PC-9 (cell line): Measurements from ENCODE around the gene IER5L. TPM values are rescaled to one million over a fixed set of nuclear protein-coding genes. Genes with fewer than 3 reads are reported as not detected.

Experiments
- BruUV-seq: library from RNA; stranded (reverse); fragments of 400-500 nt; replicated peaks from 2 replicates; lab custom pipeline; 2021; lab: Mats Ljungman, UMichigan
- CTCF ChIA-PET: fragments of 300-600 bp; sonication (Branson Sonifier 250); formaldehyde crosslinking; loops from one replicate; lab custom pipeline; 2022; ENCODE audit warnings: antibody characterized with exemption; lab: Charles Lee
- POLR2A ChIA-PET: fragments of 300-600 bp; sonication (Branson Sonifier 250); formaldehyde crosslinking; loops from one replicate; lab custom pipeline; 2022; ENCODE audit warnings: antibody characterized with exemption; ENCODE audit not compliant: unreplicated experiment; lab: Charles Lee
- DNase-seq, 2 experiments: peaks; one replicate each; pipeline versions ENCODE4 v3.0.0 to v3.0.0-alpha.2; 2015 to 2022; ENCODE audit warnings: mixed read lengths in 1 of 2
- H2AFZ ChIP-seq: fragments of 200-600 bp; sonication (generic); 2 replicates; pipeline ENCODE4 v1.8.1; 2017; ENCODE audit warnings: antibody characterized with exemption
- H3F3A ChIP-seq: fragments of 200-600 bp; sonication (generic); 2 replicates; pipeline ENCODE4 v1.8.1; 2017; ENCODE audit warnings: antibody characterized with exemption, mild to moderate bottlenecking, low read depth; ENCODE audit not compliant: insufficient read depth
- H3K27ac ChIP-seq: fragments of 200-600 bp; sonication (generic); 2 replicates; pipeline ENCODE4 v1.6.1; 2016; ENCODE audit warnings: mixed run types
- H3K27me3 ChIP-seq: fragments of 200-600 bp; sonication (generic); 2 replicates; pipeline ENCODE4 v1.6.1; 2016; ENCODE audit warnings: low read depth, mixed run types; ENCODE audit not compliant: insufficient read depth
- H3K36me3 ChIP-seq: fragments of 200-600 bp; sonication (generic); 2 replicates; pipeline ENCODE4 v1.6.1; 2016; ENCODE audit warnings: low read depth, mixed run types
- H3K4me1 ChIP-seq: fragments of 200-600 bp; sonication (generic); replicated peaks from 2 replicates; pipeline ENCODE4 v1.6.1; 2016; ENCODE audit warnings: mixed run types; ENCODE audit not compliant: insufficient read depth
- H3K4me2 ChIP-seq: fragments of 200-600 bp; sonication (generic); 2 replicates; pipeline ENCODE4 v1.6.1; 2017; ENCODE audit warnings: mixed run types
- H3K4me3 ChIP-seq: fragments of 200-600 bp; sonication (generic); 2 replicates; pipeline ENCODE4 v1.6.1; 2016; ENCODE audit warnings: mixed run types
- H3K79me2 ChIP-seq: fragments of 200-600 bp; sonication (generic); 2 replicates; pipeline ENCODE4 v1.6.1; 2017; ENCODE audit warnings: low read depth, mixed run types
- H3K9me2 ChIP-seq: fragments of 200-600 bp; sonication (generic); 2 replicates; pipeline ENCODE4 v1.8.1; 2017; ENCODE audit warnings: mild to moderate bottlenecking; ENCODE audit not compliant: insufficient read depth
- H3K9me3 ChIP-seq: fragments of 200-600 bp; sonication (generic); 2 replicates; pipeline ENCODE4 v1.8.1; 2016; ENCODE audit warnings: low read depth; ENCODE audit not compliant: insufficient read depth
- H4K20me1 ChIP-seq: fragments of 200-600 bp; sonication (generic); 2 replicates; pipeline ENCODE4 v1.8.1; 2017; ENCODE audit not compliant: insufficient read depth
- EZH2 ChIP-seq: fragments of 200-600 bp; sonication (generic); IDR thresholded peaks from 2 replicates; pipeline ENCODE4 v1.8.0; 2017; ENCODE audit warnings: antibody characterized with exemption, low read depth
- intact Hi-C: fragments of 100-400 bp; cut with micrococcal nuclease; formaldehyde crosslinking; loops from one replicate; pipeline ENCODE4 v1.10.0; 2022; ENCODE audit not compliant: unreplicated experiment
- total RNA-seq: library from RNA; stranded (reverse); gene quantifications from 2 replicates; pipeline ENCODE4 v1.2.3, GENCODE V29; 2021
- TF ChIP-seq, protein P1 (sequence below): fragments of 200-600 bp; sonication (generic); conservative IDR thresholded peaks from 2 replicates; pipeline ENCODE4 v1.6.1; 2017; ENCODE audit warnings: mixed run types, antibody characterized with exemption, mild to moderate bottlenecking, moderate library complexity

Gene IER5L
- total RNA-seq, 1 experiment from 2014 or later = 37.3 TPM

DNA sequence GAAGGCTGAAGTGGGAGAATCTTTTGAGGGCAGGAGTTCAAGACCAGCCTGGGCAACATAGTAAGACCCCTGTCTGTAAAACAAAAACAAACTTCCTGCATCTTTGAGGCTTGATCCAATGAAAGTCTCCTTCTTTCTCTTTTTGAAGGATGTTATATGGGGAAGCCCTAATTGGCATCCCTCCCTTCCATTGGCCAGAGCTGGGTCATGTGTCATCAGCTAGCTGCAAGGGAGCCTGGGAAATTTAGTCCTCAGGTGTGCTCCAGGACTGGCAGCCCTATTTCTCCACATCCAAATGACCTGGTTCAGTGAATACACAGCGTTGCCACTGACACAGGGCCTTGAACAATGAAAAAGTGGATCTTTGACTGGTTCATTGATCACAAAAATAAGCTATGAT is 9.0 kb upstream of the IER5L start:
- Histone ChIP-seq H4K20me1 (no peaks in the 10 kb centered on the region), H3K4me2 (no peak overlapping the region), H3K36me3 (no peaks in the 10 kb centered on the region), H3K9me2 (no peaks in the 10 kb centered on the region), H3K9me3 (no peaks in the 10 kb centered on the region), H3K27ac (no peak overlapping the region), H3F3A (peaks cover 11% of the 10 kb centered on the region; the same call in 1 of the 2 replicates), H3K4me3 (no peak overlapping the region), H3K4me1 (peaks cover 5% of the 10 kb centered on the region; the same call in 1 of the 2 replicates), H3K79me2 (no peaks in the 10 kb centered on the region), H2AFZ (no peak overlapping the region), H3K27me3 (no peaks in the 10 kb centered on the region)
- BruUV-seq = no TSS peak
- intact Hi-C loops = no loop called here
- DNase-seq = no peak
- POLR2A ChIA-PET = interaction anchor here (0.5 to 0.7 kb wide), 2 partner anchors 288 to 315 kb away, joined by 4 to 7 read pairs; no protein-coding TSS in a partner anchor
- CTCF ChIA-PET = interaction anchor here (0.6 kb wide), 1 partner anchor 128 kb away, joined by 3 read pairs; no protein-coding TSS in a partner anchor
- TF ChIP-seq EZH2 = no peak
- TF ChIP-seq, protein P1, sequence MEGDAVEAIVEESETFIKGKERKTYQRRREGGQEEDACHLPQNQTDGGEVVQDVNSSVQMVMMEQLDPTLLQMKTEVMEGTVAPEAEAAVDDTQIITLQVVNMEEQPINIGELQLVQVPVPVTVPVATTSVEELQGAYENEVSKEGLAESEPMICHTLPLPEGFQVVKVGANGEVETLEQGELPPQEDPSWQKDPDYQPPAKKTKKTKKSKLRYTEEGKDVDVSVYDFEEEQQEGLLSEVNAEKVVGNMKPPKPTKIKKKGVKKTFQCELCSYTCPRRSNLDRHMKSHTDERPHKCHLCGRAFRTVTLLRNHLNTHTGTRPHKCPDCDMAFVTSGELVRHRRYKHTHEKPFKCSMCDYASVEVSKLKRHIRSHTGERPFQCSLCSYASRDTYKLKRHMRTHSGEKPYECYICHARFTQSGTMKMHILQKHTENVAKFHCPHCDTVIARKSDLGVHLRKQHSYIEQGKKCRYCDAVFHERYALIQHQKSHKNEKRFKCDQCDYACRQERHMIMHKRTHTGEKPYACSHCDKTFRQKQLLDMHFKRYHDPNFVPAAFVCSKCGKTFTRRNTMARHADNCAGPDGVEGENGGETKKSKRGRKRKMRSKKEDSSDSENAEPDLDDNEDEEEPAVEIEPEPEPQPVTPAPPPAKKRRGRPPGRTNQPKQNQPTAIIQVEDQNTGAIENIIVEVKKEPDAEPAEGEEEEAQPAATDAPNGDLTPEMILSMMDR = no peak

DNA sequence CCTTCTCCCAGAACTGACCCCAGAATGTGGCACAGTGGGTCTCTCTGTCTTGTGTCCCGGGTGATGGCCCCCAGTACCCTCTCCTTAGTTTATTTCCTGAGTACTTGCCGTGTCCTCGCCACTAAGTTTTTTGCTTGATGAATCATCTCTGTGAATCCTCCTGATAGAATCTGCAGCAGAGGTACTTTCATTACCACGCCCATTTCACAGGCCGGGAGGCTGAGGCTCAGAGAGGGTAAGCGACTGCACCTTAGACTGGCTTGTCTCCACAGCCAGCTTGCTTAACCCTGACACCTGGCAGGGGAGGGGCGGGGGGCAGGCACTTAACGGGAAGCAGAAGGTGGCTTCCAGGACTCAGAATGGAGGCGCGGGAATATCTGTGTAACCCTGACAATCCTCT is 7.9 kb upstream of the IER5L start:
- POLR2A ChIA-PET = no interaction called here
- no peaks in the 10 kb centered on the region for H4K20me1 ChIP-seq
- H3K4me2 ChIP-seq = peak overlapping the region; percentile 31; the same call in 1 of the 2 replicates
- peaks cover 16% of the 10 kb centered on the region; the same call in 1 of the 2 replicates for H3F3A ChIP-seq
- CTCF ChIA-PET = interaction anchor here (0.6 kb wide), 1 partner anchor 123 kb away, joined by 8 read pairs; no protein-coding TSS in a partner anchor
- H2AFZ ChIP-seq = no peak overlapping the region
- H3K27ac ChIP-seq = no peak overlapping the region
- TF ChIP-seq, protein P1 = no peak
- TF ChIP-seq EZH2 = no peak
- no TSS peak for BruUV-seq
- intact Hi-C loops = no loop called here
- DNase-seq = no peak
- peaks cover 5% of the 10 kb centered on the region; the same call in 1 of the 2 replicates for H3K4me1 ChIP-seq
- no peaks in the 10 kb centered on the region for H3K27me3 ChIP-seq
- no peak overlapping the region for H3K4me3 ChIP-seq
- no peaks in the 10 kb centered on the region for H3K79me2 ChIP-seq
- H3K9me3 ChIP-seq = no peaks in the 10 kb centered on the region
- no peaks in the 10 kb centered on the region for H3K9me2 ChIP-seq
- no peaks in the 10 kb centered on the region for H3K36me3 ChIP-seq

DNA sequence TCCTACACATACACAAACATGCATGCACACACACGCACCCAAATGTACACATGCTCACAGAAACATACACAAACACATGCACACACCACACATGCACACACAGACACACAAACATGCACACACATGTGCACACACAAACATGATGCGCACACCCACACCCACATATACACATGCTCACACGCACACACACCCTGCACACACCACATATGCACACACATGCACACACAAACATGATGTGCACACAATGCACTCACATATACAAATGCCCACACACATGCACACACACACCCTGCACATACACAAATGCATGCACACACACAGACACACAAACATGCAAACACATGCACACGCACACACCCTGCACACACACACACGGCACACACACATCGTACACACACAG is 7.3 kb upstream of the IER5L start:
- no peak overlapping the region for H3K27ac ChIP-seq
- H3K9me2 ChIP-seq = no peaks in the 10 kb centered on the region
- no TSS peak for BruUV-seq
- no peaks in the 10 kb centered on the region for H3K79me2 ChIP-seq
- H3K36me3 ChIP-seq = no peaks in the 10 kb centered on the region
- intact Hi-C loops = no loop called here
- TF ChIP-seq EZH2 = no peak
- TF ChIP-seq, protein P1 = no peak
- H3K27me3 ChIP-seq = no peaks in the 10 kb centered on the region
- no peak overlapping the region for H3K4me3 ChIP-seq
- peaks cover 5% of the 10 kb centered on the region; the same call in 1 of the 2 replicates for H3K4me1 ChIP-seq
- peaks cover 16% of the 10 kb centered on the region; the same call in 1 of the 2 replicates for H3F3A ChIP-seq
- POLR2A ChIA-PET = no interaction called here
- H3K4me2 ChIP-seq = no peak overlapping the region
- H3K9me3 ChIP-seq = no peaks in the 10 kb centered on the region
- no peaks in the 10 kb centered on the region for H4K20me1 ChIP-seq
- CTCF ChIA-PET = interaction anchor here (0.6 kb wide), 1 partner anchor 124 kb away, joined by 8 read pairs; no protein-coding TSS in a partner anchor
- H2AFZ ChIP-seq = no peak overlapping the region
- no peak for DNase-seq
